GM12878 (cell line): ENCODE results near the gene DAB2IP.

ENCODE experiments used
- POLR2A ChIP-seq: IDR thresholded peaks from 2 replicates; pipeline ENCODE4 v1.6.1; 2011; ENCODE audit warnings: low read depth, mild to moderate bottlenecking, low read length
- POLR2AphosphoS5 ChIP-seq: IDR thresholded peaks from 2 replicates; pipeline ENCODE4 v1.6.1; 2011; ENCODE audit warnings: mild to moderate bottlenecking, low read length, inconsistent platforms
- ZNF274 ChIP-seq: IDR thresholded peaks from one replicate; pipeline ENCODE4 v1.8.0; 2011; ENCODE audit not compliant: insufficient read length, insufficient read depth

DNA sequence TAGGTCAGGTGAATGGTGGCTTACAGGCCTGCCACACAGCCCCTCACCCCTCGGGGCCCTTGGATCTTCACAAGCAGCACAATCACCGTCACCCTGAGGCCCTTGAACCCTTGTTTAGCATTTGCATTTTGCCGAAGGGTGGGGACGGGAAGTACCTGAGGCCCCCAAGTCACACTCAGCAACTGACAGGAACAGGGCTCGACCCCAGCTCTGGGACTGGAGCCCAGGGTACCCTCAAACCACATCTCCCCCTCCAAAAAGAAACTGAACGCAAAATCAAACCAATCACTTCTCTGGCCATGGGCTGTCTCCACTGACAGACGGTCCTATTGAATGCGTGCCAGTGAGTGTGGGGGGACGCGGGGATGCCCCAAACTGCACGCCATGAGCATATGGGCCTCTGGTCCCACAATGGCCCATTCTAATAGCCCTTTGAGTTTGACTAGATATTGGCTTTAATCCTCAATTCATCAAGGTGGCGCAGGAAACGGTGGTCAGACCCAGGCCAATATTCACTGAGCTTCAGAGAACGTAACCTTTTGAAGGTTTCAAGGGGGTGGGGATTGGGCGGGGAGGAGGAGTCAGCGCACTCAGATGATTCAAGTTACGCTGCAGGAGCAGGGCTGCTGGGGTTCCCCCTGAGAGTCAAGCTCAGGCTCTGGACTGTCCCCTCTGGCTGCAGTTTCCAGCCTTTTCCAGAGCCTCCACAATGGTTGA is 176.0 kb downstream of the DAB2IP start:
- TF ChIP-seq POLR2A (no peak), POLR2AphosphoS5 (no peak), ZNF274 (no peak)
